K562 (cell line): ENCODE measurements around the gene ITGA11.

Experiments
- BRCA1 ChIP-seq, 2 experiments: fragments of 450-650 bp in 1 of 2; sonication (generic) in 1 of 2; formaldehyde crosslinking in 1 of 2; IDR thresholded peaks; 2 replicates each; pipeline versions ENCODE4 v1.5.0 to v1.6.1; 2017 to 2020; ENCODE audit warnings: mild to moderate bottlenecking in 1 of 2, missing genetic modification reagents in 1 of 2
- CBX2 ChIP-seq: fragments of 200-600 bp; sonication (generic); IDR thresholded peaks from one replicate; pipeline ENCODE4 v1.6.1; 2012; ENCODE audit warnings: mild to moderate bottlenecking, low read length, inconsistent platforms; ENCODE audit not compliant: insufficient read depth, poor library complexity, severe bottlenecking
- FOSL1 ChIP-seq: fragments of 200-800 bp; sonication (Bioruptor generic); conservative IDR thresholded peaks from 2 replicates; pipeline ENCODE4 v1.6.1; 2016; ENCODE audit warnings: missing genetic modification characterization, missing compliant biosample characterization
- HNRNPL ChIP-seq: fragments of 200-400 bp; formaldehyde crosslinking; IDR thresholded peaks from 2 replicates; pipeline ENCODE4 v1.6.1; 2017; ENCODE audit warnings: low read depth, mild to moderate bottlenecking, low read length
- MXI1 ChIP-seq: IDR thresholded peaks from 2 replicates; pipeline ENCODE4 v1.6.1; 2011; ENCODE audit warnings: low read depth, mild to moderate bottlenecking, improper control_type of control experiment, low read length
- SAP30 ChIP-seq: fragments of 200-600 bp; sonication (generic); IDR thresholded peaks from 2 replicates; pipeline ENCODE4 v1.6.1; 2012; ENCODE audit warnings: borderline replicate concordance, low read depth, mild to moderate bottlenecking, moderate library complexity, low read length, control low read depth, inconsistent platforms; ENCODE audit not compliant: insufficient read depth, poor library complexity, severe bottlenecking
- SMC3 ChIP-seq: conservative IDR thresholded peaks from 2 replicates; pipeline ENCODE4 v1.6.1; 2011; ENCODE audit warnings: low read depth, low read length, improper control_type of control experiment; ENCODE audit not compliant: insufficient read depth
- TCF7L2 ChIP-seq: fragments of 150-350 bp; IDR thresholded peaks from 2 replicates; pipeline ENCODE4 v1.6.1; 2016; ENCODE audit warnings: low read depth, mild to moderate bottlenecking, low read length, moderate library complexity
- ZFX ChIP-seq: sonication (generic); formaldehyde crosslinking; IDR thresholded peaks from 2 replicates; pipeline ENCODE4 v1.8.0; 2022; ENCODE audit warnings: mild to moderate bottlenecking, missing genetic modification reagents, moderate library complexity
- ZNF121 ChIP-seq: sonication (generic); formaldehyde crosslinking; conservative IDR thresholded peaks from 2 replicates; pipeline ENCODE4 v1.8.0; 2022; ENCODE audit warnings: missing genetic modification reagents
- ZNF644 ChIP-seq: fragments of 200-800 bp; sonication (Bioruptor generic); IDR thresholded peaks from 2 replicates; pipeline ENCODE4 v1.6.1; 2016; ENCODE audit warnings: low read depth, missing genetic modification characterization, missing compliant biosample characterization
- TF ChIP-seq, protein P1 (sequence below): sonication (generic); formaldehyde crosslinking; IDR thresholded peaks from 2 replicates; pipeline ENCODE4 v1.9.0; 2022; ENCODE audit warnings: mild to moderate bottlenecking, missing genetic modification reagents

DNA sequence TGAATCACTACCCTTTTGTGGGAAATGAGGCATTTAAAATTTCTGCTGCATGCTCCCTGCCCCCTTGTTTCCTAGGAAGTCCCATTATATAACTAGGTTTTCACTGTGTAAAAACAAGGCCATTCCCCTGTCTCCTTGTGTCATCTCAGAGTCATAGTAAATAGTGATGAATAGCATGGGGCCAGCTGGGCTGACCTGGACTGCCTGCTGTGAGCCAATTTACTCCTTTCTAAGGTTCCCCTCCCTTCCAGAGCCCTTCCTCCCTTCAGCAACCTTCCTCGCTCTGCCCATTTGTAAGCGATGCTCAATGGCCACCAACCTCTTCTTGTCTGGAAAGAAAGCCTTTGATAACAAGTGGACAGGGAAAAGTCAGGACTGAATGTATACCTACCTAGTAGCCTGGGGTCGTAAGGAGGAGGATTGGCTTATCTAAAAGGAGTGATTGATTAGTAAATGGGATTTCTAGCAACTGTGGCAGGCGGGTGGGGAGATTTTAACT is 11.7 kb downstream of the ITGA11 start:
- TF ChIP-seq ZFX (no peak), FOSL1 (no peak), ZNF644 (tag) (no peak), MXI1 (no peak), BRCA1 (IDR thresholded peaks at IDR 0.05) (no peak), BRCA1 (CRISPR knock-in tag; IDR thresholded peaks at IDR 0.05) (no peak), SAP30 (no peak), SMC3 (no peak), TCF7L2 (no peak), ZNF121 (no peak), CBX2 (no peak), HNRNPL (no peak)
- TF ChIP-seq, protein P1, sequence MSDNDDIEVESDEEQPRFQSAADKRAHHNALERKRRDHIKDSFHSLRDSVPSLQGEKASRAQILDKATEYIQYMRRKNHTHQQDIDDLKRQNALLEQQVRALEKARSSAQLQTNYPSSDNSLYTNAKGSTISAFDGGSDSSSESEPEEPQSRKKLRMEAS (CRISPR knock-in tag) = no peak
